ENCODE measurements around the gene LIN28A.

The LIN28A gene

GRCh38 chr1:26417111-26417759 lies 6.6 kb downstream of the LIN28A start:
- DNase-seq (ENCODE audit: insufficient read length, low spot score) = peak; percentile 23
- FAIRE-seq = no peak
- TF ChIP-seq, protein P1, sequence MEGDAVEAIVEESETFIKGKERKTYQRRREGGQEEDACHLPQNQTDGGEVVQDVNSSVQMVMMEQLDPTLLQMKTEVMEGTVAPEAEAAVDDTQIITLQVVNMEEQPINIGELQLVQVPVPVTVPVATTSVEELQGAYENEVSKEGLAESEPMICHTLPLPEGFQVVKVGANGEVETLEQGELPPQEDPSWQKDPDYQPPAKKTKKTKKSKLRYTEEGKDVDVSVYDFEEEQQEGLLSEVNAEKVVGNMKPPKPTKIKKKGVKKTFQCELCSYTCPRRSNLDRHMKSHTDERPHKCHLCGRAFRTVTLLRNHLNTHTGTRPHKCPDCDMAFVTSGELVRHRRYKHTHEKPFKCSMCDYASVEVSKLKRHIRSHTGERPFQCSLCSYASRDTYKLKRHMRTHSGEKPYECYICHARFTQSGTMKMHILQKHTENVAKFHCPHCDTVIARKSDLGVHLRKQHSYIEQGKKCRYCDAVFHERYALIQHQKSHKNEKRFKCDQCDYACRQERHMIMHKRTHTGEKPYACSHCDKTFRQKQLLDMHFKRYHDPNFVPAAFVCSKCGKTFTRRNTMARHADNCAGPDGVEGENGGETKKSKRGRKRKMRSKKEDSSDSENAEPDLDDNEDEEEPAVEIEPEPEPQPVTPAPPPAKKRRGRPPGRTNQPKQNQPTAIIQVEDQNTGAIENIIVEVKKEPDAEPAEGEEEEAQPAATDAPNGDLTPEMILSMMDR (IDR thresholded peaks at IDR 0.05; ENCODE audit: insufficient read depth, missing control alignments) = peak; percentile 93

GRCh38 chr1:26418865-26419349 lies 8.3 kb downstream of the LIN28A start:
- no peak for FAIRE-seq
- DNase-seq (ENCODE audit: insufficient read length, low spot score) = no peak
- TF ChIP-seq, protein P1 (IDR thresholded peaks at IDR 0.05; ENCODE audit: insufficient read depth, missing control alignments) = no peak

DNA sequence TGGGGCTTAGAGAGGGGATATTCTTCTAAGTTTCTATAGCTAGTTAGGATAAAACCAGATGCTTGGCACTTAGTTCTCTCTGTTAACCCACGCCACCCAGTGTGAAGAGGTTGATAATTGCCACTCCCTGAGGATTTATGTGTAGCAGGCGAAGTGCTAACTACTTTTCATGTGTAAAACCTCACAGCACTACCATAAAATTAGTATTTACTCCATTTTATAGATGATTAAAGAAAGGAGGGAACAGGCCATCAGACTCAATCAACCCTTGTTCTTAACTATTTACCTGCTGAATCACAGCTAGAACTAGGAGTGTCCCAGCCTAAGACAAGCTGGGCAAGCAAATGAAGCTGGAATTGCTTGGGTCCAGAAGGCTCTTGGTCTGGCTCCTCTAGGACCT lies 8.9 kb downstream of the LIN28A start:
- TF ChIP-seq, protein P1 (IDR thresholded peaks at IDR 0.05; ENCODE audit: insufficient read depth, missing control alignments) = no peak
- FAIRE-seq = no peak
- DNase-seq (ENCODE audit: insufficient read length, low spot score) = no peak

- TF ChIP-seq, protein P1 (IDR thresholded peaks at IDR 0.05; ENCODE audit: insufficient read depth, missing control alignments) = no peak
- DNase-seq (ENCODE audit: insufficient read length, low spot score) = no peak
- no peak for FAIRE-seq
Observed at GRCh38 chr1:26429721-26430120, 19.1 kb downstream of the LIN28A start.

GRCh38 chr1:26431979-26432695 lies 21.5 kb downstream of the LIN28A start, which contains the start of gene DHDDS:
Gene DHDDS, plus strand, starts transcription at chr1:26432321. Its CDS starts 625 bp downstream, at chr1:26432946.
- FAIRE-seq = no peak
- peak; percentile 70 for DNase-seq (ENCODE audit: insufficient read length, low spot score)
- TF ChIP-seq, protein P1 (IDR thresholded peaks at IDR 0.05; ENCODE audit: insufficient read depth, missing control alignments) = no peak

DNA sequence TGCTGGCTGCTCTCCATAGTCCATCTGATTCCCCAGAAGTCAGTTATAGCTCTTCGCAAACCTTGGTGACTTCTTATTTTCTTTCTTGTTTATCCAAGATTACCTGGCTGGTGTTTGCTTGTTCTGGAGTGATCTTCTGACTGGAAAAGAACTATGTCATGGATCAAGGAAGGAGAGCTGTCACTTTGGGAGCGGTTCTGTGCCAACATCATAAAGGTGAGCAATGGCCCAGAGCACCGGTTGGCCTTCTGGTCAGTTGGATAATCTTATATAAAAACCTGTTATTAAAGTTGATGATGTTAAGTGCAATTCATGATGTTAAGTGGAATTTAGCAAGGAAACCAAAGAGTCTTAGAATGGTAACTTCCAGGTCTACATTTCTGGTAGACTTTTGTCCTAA lies 22.2 kb downstream of the LIN28A start:
- DNase-seq (ENCODE audit: insufficient read length, low spot score) = no peak
- FAIRE-seq = no peak
- TF ChIP-seq, protein P1 (IDR thresholded peaks at IDR 0.05; ENCODE audit: insufficient read depth, missing control alignments) = no peak
